NCI-H345 treated with DMSO at 0.1 percent for 48 hours (cell line): ENCODE measurements around the gene LARGE1.

Experiments used
- DNase-seq: peaks from one replicate; lab custom pipeline; 2025; ENCODE audit not compliant: unreplicated experiment; lab: John Stamatoyannopoulos, UW

The LARGE1 gene

GRCh38 chr22:33785283-33785968 lies 134.8 kb downstream of the LARGE1 start:
- DNase-seq: no peak

GRCh38 chr22:33781411-33781810 lies 138.9 kb downstream of the LARGE1 start:
- no peak for DNase-seq

GRCh38 chr22:33780531-33781136 lies 139.6 kb downstream of the LARGE1 start:
- no peak for DNase-seq

DNA sequence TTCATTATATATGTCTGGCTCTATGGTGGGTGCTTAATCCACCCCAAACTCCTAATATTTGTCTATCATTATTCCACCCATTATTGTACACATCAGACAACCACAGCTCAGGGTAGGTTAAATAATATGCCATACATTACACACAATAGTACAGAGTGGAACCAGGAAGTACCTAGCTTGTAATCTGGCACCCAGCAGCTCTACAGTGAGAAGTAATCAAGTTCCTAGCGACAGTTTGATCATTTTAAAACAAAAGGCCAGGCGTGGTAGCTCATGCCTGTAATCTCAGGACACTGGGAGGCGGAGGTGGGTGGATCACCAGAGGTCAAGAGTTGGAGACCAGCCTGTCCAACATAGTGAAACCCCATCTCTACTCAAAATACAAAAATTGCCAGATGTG lies 141.0 kb downstream of the LARGE1 start:
- no peak for DNase-seq

DNA sequence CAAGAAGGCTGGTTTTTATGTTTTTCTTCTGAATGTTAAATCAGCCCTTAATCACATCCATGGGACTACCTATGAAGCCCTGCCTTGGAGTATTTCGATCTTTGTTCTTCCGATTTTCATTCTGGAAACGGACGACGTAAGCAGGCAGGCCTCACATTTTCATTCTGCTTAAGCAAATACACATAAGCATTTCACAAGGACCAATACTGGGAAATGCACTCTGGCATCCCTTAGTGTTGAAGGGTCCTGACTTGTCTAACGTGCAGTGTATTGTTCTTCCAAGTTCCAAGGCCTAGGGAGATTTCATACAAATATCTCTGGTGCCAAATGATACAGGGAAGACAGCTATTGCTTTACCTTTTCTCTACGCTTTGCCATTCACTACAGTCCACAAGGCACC lies 143.8 kb downstream of the LARGE1 start:
- no peak for DNase-seq

DNA sequence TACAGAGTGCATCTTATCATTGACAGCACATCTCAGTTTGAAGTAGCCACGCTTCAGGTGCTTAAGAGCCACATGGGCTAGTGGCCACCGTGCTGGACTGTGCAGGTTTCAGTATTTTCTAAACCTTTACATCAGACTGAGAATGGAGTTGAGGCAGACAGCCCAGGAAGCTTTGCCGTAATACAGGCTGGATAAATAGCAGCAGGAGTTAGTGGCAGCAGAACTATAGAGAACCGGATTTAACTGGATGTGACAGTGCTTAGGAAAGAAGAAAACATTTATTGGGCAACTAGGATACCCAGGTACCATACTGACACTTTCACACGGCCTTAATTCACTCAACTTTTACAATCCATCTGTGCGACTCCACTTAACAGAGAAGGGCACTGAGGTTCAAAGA lies 145.5 kb downstream of the LARGE1 start:
- DNase-seq: no peak

DNA sequence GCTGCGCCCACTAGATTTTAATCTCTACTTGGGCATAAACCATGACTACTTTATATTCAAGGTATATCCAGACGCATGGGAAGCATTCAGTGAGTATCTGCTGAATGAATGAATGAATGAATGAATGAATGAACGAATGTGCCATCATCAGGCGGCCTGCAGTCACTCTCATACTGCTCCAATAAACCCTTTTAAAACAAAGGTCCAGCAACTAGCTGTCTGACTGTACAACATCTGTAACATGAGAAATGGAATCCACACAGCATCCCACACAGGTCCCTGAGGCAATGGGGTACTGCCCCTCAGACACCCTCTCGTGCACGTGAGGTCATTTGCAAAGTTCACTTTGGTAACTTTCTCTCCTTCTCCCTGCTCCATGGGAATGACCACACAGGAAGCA lies 147.5 kb downstream of the LARGE1 start:
- no peak for DNase-seq

- no peak for DNase-seq
Observed at GRCh38 chr22:33771136-33771535, 149.1 kb downstream of the LARGE1 start.

GRCh38 chr22:33770723-33771122 lies 149.6 kb downstream of the LARGE1 start:
- no peak for DNase-seq

GRCh38 chr22:33766091-33766490 lies 154.2 kb downstream of the LARGE1 start:
- no peak for DNase-seq

DNA sequence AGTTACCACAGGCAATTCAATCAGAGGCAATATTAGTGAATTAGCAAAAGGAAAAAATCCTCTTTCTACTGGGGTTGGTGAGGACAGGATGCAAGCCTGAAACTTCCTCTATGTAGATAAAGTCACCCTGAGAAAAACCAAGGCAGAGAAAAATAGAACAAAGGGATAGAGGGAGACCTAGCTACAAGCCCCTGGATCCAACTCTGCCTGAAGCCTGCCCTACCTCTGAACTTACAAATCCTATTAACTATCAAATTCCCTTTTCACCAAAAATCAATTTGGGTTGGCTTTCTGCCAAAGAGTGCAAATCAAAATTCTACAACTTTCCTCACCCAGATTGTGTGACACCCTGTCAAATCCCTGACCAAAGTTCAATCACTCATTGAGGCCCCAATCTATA lies 161.3 kb downstream of the LARGE1 start:
- DNase-seq: no peak

DNA sequence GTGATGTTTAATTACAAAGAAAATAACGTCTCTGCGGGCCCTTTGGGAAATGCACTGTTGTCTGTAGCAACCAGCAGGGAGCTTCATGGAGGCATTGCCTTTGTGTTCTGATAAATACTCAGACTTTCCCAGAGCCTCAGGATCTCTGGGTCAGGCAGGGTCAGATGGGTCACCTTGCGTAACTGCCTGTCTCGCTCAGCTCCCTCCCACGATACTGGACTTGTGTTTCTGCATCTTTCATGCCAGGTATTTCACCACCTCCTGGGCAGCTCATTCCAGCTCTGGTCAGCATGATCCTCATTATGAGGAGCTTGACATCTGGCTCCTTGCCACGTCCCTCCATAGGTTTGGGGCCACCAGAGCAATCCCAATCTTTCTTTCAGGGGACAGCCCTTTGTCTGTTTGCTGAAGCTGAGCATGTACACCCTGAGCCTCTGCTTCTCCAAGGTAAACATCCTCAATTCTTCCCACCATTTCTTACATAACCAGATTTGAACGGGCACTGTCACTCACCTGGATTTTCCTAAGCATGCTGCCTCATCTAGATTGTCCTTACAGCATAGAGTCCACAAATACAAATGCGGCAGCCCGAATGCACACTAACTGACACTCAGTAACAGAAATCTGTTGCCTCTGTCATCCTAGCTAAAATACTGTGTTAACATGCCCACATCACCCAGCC lies 162.3 kb downstream of the LARGE1 start:
- peak; percentile 35 for DNase-seq

- peak; percentile 87 for DNase-seq
Observed at GRCh38 chr22:33757041-33757801, 163.1 kb downstream of the LARGE1 start.

DNA sequence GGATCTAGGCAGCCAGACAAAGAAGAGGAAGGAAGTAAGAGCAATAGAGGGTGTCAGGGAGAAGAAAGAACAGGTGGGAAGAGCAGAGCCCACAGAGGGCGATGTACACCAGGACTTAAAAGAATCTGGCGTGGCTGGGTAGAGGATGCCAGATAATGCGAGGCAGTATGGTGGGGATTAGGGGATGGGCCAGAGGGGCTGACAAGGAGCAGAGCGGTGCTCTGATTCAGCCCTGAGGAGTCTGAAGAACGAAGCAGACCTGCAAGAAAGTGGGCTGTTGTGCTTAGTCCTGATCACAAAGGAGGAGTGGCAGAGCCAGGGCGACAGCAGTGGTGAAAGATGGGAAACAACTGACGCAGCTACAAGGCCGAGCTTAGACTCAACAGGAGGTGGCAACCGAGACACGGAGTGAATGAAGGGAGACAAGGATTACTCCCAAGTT lies 163.7 kb downstream of the LARGE1 start:
- no peak for DNase-seq

GRCh38 chr22:33748714-33749113 lies 171.6 kb downstream of the LARGE1 start:
- DNase-seq: no peak

DNA sequence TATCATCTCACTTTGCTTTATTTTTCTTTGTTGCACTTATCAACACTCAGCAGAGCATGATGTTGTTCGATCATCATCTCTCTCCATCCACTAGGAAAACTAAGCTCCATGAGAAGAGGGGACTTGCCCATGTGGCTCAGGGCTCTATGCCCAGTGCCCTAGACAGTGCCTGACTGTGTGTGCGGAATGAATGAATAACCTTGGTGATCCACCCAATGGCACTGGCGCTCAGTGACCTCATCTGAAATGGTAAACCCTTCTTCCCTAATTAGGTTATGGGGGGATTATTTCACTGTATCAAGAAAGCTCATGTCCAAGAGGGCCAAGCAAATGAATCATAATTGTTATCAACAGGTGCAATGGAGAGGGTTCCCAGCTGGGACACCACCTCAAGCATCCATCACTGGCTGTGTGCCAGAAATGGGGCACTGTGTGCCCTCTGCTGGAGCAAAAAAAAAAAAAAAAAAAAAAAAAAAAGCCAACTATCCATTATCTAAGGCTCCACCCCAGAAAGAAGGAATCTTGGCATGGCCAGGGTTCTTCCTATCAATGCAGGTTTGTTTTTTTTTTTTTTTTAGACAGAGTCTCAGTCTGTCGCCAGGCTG lies 172.6 kb downstream of the LARGE1 start:
- peak; percentile 78 for DNase-seq

GRCh38 chr22:33747029-33747428 lies 173.2 kb downstream of the LARGE1 start:
- no peak for DNase-seq

GRCh38 chr22:33746501-33746928 lies 173.8 kb downstream of the LARGE1 start:
- no peak for DNase-seq

DNA sequence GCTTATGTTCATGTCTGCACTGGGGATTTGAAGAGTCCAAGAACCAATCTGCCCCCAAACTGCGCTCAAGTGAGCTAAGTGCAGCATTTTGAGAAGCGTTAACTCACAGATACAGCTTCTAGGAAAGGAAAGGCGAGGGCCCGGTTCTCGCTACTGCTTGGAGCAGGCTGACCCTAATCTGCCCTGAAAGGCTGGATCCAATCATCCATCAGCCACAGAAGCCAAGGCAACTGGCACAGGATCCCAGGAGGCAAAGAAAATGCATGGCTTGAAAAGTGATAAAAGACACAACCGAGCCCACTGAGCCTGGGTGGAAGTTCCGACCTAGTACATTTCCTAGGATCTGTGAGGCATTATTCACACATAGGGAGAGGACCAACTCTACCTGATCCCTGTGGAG lies 174.8 kb downstream of the LARGE1 start:
- no peak for DNase-seq

GRCh38 chr22:33743756-33744155 lies 176.5 kb downstream of the LARGE1 start:
- DNase-seq: no peak

DNA sequence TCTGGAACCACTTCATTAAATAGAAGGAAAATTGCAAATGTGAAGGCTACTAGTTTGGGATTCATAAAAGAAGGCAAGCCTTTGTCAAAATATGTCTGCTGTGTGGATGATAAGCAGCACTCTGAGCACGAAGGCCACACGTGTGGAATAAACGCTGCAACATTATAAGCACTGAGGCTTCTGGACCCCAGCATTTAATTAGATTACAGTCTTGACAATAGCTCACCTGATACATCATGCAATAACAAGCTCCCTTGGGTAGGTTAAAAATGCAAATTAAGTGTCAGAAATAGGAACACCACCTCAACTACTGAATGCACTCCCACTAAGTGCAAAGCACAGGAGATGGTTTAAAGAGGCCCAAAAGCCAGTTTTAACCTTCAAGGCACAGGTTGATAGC lies 179.3 kb downstream of the LARGE1 start:
- DNase-seq: no peak
